ENCODE measurements around the gene CHKA.

GRCh38 chr11:68143310-68143689 lies 22.1 kb upstream of the CHKA start:
- TF ChIP-seq CTCF (IDR thresholded peaks at IDR 0.05) (no peak), POLR2A (IDR thresholded peaks at IDR 0.05) (no peak)
